Endodermal cell (in vitro differentiated cells): ENCODE results near the gene LRMDA. TPM values are rescaled to one million over a fixed set of nuclear protein-coding genes. Genes with fewer than 3 reads are reported as not detected.
A peak's percentile ranks its signal among the peaks of the same experiment; 100 is the strongest.

Source experiments
- DNase-seq: peaks from one replicate; pipeline ENCODE4 v3.0.0-alpha.2; 2017
- H3K27ac ChIP-seq: 2 replicates; pipeline ENCODE4 v1.5.1; 2013; ENCODE audit warnings: mild to moderate bottlenecking, low read depth, low read length, moderate library complexity
- H3K27me3 ChIP-seq: 2 replicates; pipeline ENCODE4 v1.6.1; 2013; ENCODE audit warnings: mild to moderate bottlenecking, low read length, moderate library complexity; ENCODE audit not compliant: insufficient read depth, control insufficient read depth, poor library complexity, severe bottlenecking
- H3K36me3 ChIP-seq: 2 replicates; pipeline ENCODE4 v1.7.0; 2013; ENCODE audit warnings: mild to moderate bottlenecking, low read length, moderate library complexity; ENCODE audit not compliant: control insufficient read depth, insufficient read depth
- H3K4me1 ChIP-seq: one replicate; pipeline ENCODE4 v1.7.0; 2013; ENCODE audit warnings: low read length; ENCODE audit not compliant: control insufficient read depth, insufficient read depth
- H3K4me3 ChIP-seq: 2 replicates; pipeline ENCODE4 v1.5.1; 2013; ENCODE audit warnings: mild to moderate bottlenecking, low read length, moderate library complexity
- H3K9ac ChIP-seq: 2 replicates; pipeline ENCODE4 v1.6.1; 2013; ENCODE audit warnings: mild to moderate bottlenecking, low read length, moderate library complexity; ENCODE audit not compliant: poor library complexity, severe bottlenecking; ENCODE audit errors: extremely low read depth
- H3K9me3 ChIP-seq: 2 replicates; pipeline ENCODE4 v1.6.1; 2013; ENCODE audit warnings: mild to moderate bottlenecking, low read length, moderate library complexity; ENCODE audit not compliant: control insufficient read depth
- H3K27ac Mint-ChIP-seq: 2 replicates; pipeline ENCODE4 v1.8.0; 2020; ENCODE audit warnings: mixed read lengths
- H3K27me3 Mint-ChIP-seq: 2 replicates; pipeline ENCODE4 v1.8.0; 2021; ENCODE audit warnings: mild to moderate bottlenecking, mixed read lengths; ENCODE audit not compliant: insufficient read depth
- H3K36me3 Mint-ChIP-seq: 2 replicates; pipeline ENCODE4 v1.8.0; 2020; ENCODE audit warnings: low read depth, mixed read lengths
- H3K4me1 Mint-ChIP-seq: 2 replicates; pipeline ENCODE4 v1.8.0; 2020; ENCODE audit warnings: mixed read lengths
- H3K4me3 Mint-ChIP-seq: 2 replicates; pipeline ENCODE4 v1.8.0; 2020; ENCODE audit warnings: mild to moderate bottlenecking, moderate library complexity, mixed read lengths
- H3K9me3 Mint-ChIP-seq: 2 replicates; pipeline ENCODE4 v1.8.0; 2020; ENCODE audit warnings: mild to moderate bottlenecking, mixed read lengths
- CTCF ChIP-seq: fragments of 200-600 bp; sonication (generic); conservative IDR thresholded peaks from 2 replicates; pipeline ENCODE4 v1.5.0; 2021; ENCODE audit warnings: antibody characterized with exemption, mild to moderate bottlenecking
- WGBS, 2 experiments: methylation state at CpG; one replicate each; pipeline versions ENCODE4 v1.1.5 to v1.1.7; 2013; ENCODE audit warnings: missing lambda C conversion rate in 2 of 2, mixed read lengths in 1 of 2; ENCODE audit not compliant: insufficient coverage in 1 of 2, insufficient read length in 1 of 2; 5-methylcytosine and 5-hydroxymethylcytosine counted together
- total RNA-seq, 2 donors: library from RNA; stranded (reverse); fragmentation: NEBNext Ultra II Directional in 1 of 2; extraction: Animal tissue kit (Norgen Biotek cat#: 25700) in 1 of 2; gene quantifications; 2 replicates in 1 of 2; 3 replicates in 1 of 2; pipeline ENCODE4 v1.2.1, GENCODE V29; 2021

Gene LRMDA
- total RNA-seq, 2 donors from 2014 or later = 1.7 to 5.1 TPM

GRCh38 chr10:75593692-75594556 is 162.5 kb downstream of the LRMDA start:
- Histone ChIP-seq H3K36me3 (no peaks in the 10 kb centered on the region), H3K4me3 (no peak overlapping the region), H3K27ac (no peak overlapping the region), H3K9ac (no peak overlapping the region), H3K4me1 (no peaks in the 10 kb centered on the region), H3K27me3 (peaks cover 17% of the 10 kb centered on the region), H3K9me3 (no peaks in the 10 kb centered on the region)
- no peaks in the 10 kb centered on the region for H3K36me3 Mint-ChIP-seq
- peak; percentile 82 for DNase-seq
- no peak overlapping the region for H3K4me3 Mint-ChIP-seq
- WGBS, 2 experiments = 80 to 81% methylated on average over 7 to 14 of the region's 14 CpGs
- peak; percentile 82 for TF ChIP-seq CTCF
- peaks cover 29% of the 10 kb centered on the region for H3K27me3 Mint-ChIP-seq
- no peak overlapping the region for H3K27ac Mint-ChIP-seq
- H3K9me3 Mint-ChIP-seq = no peaks in the 10 kb centered on the region
- H3K4me1 Mint-ChIP-seq = peaks cover 13% of the 10 kb centered on the region

- Histone ChIP-seq H3K27ac (no peak overlapping the region), H3K27me3 (peaks cover 30% of the 10 kb centered on the region), H3K36me3 (no peaks in the 10 kb centered on the region), H3K4me1 (no peaks in the 10 kb centered on the region), H3K9ac (no peak overlapping the region), H3K4me3 (no peak overlapping the region), H3K9me3 (no peaks in the 10 kb centered on the region)
- no peak for TF ChIP-seq CTCF
- no peak for DNase-seq
- Mint-ChIP-seq H3K9me3 (no peaks in the 10 kb centered on the region), H3K4me3 (no peak overlapping the region), H3K27ac (no peak overlapping the region), H3K36me3 (no peaks in the 10 kb centered on the region), H3K27me3 (peaks cover 53% of the 10 kb centered on the region), H3K4me1 (peaks cover 26% of the 10 kb centered on the region)
- 38% methylated on average over 5 of the region's 6 CpGs; no CpG with 5 or more reads in 1 of the 2 experiments for WGBS, 2 experiments
These were observed 165.7 kb downstream of the LRMDA start for GRCh38 chr10:75596930-75597620.

DNA sequence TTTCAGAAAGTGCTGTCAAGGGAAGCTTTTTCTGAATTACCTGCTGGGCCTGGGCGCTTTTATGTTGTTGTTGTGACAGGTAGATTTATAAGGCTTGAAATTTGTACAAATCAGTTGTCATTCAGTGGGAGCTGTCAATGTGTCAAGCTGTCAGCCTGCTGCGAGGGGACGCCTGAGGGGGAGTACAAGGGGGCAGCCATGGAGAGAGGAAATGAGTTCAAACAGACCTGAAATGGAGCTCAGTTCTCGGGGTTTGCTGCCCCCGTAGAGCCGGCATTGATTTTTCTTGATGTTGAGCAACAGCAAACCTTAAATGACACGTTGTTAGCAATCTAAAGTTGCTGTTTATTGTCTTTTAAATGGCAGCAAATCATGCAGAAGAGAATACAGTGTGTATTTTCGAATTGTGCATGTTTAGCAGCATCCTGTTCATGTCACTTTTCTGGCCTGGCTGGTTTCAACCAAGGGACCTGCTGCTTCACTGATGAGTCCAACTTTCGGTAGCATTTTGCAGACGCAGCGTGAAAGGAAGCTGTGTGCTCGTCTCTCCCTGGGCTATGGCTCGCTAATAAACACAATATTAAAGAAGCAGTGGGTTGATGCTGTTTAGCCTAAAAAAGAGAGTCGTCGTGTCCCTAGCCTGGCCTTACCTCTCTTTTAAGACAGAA is 166.5 kb downstream of the LRMDA start:
- H3K9me3 Mint-ChIP-seq = no peaks in the 10 kb centered on the region
- H3K4me3 ChIP-seq = no peak overlapping the region
- no peak for DNase-seq
- peaks cover 38% of the 10 kb centered on the region for H3K27me3 ChIP-seq
- no peaks in the 10 kb centered on the region for H3K36me3 Mint-ChIP-seq
- H3K27me3 Mint-ChIP-seq = peaks cover 56% of the 10 kb centered on the region
- H3K9ac ChIP-seq = no peak overlapping the region
- no peak for TF ChIP-seq CTCF
- no peaks in the 10 kb centered on the region for H3K36me3 ChIP-seq
- no peak overlapping the region for H3K4me3 Mint-ChIP-seq
- no peaks in the 10 kb centered on the region for H3K9me3 ChIP-seq
- H3K27ac Mint-ChIP-seq = no peak overlapping the region
- H3K4me1 ChIP-seq = no peaks in the 10 kb centered on the region
- WGBS, 2 experiments = 66 to 70% methylated on average over 12 to 15 of the region's 15 CpGs
- no peak overlapping the region for H3K27ac ChIP-seq
- H3K4me1 Mint-ChIP-seq = peaks cover 24% of the 10 kb centered on the region
